Activated T-helper 2 cell treated with anti-CD3 and anti-CD28 coated beads, Interferon-gamma antibody, Interleukin-2, Interleukin-4, amounts not matched to agents 10 μg/mL and 5 μg/mL and 100 μg/mL, durations not matched to agents 14 hours and 24 hours and 36 hours (primary cell): ENCODE data around the gene GSE1. TPM values are rescaled to one million over a fixed set of nuclear protein-coding genes. Genes with fewer than 3 reads are reported as not detected.

ENCODE experiments used
- DNase-seq: peaks from one replicate; pipeline ENCODE4 v3.0.0; 2021; ENCODE audit warnings: low spot score
- H3K27ac Mint-ChIP-seq: one replicate; pipeline ENCODE4 v1.8.0; 2021; ENCODE audit warnings: mixed read lengths
- H3K27me3 Mint-ChIP-seq: one replicate; pipeline ENCODE4 v1.8.0; 2021; ENCODE audit warnings: low read depth, mixed read lengths
- H3K36me3 Mint-ChIP-seq: one replicate; pipeline ENCODE4 v1.8.0; 2021; ENCODE audit warnings: low read depth, mixed read lengths
- H3K4me1 Mint-ChIP-seq: one replicate; pipeline ENCODE4 v1.8.0; 2021; ENCODE audit warnings: low read depth, mixed read lengths
- H3K4me3 Mint-ChIP-seq: one replicate; pipeline ENCODE4 v1.8.0; 2021; ENCODE audit warnings: low read depth, mild to moderate bottlenecking, moderate library complexity, mixed read lengths
- H3K9me3 Mint-ChIP-seq: one replicate; pipeline ENCODE4 v1.8.0; 2021; ENCODE audit warnings: mixed read lengths
- intact Hi-C: fragments of 100-400 bp; cut with micrococcal nuclease; formaldehyde crosslinking; loops from one replicate; pipeline ENCODE4 v1.15.1; 2023
- total RNA-seq: library from RNA; stranded (reverse); gene quantifications from 2 replicates; pipeline ENCODE4 v1.2.3, GENCODE V29; 2022

GSE1 gene
- total RNA-seq, 1 donor from 2014 or later, result 37.2 TPM

GRCh38 chr16:85667841-85668413, 54.8 kb downstream of the GSE1 start:
- Mint-ChIP-seq H3K4me1 (no peaks in the 10 kb centered on the region), H3K36me3 (peaks cover 82% of the 10 kb centered on the region), H3K27me3 (no peaks in the 10 kb centered on the region), H3K27ac (no peak overlapping the region), H3K4me3 (no peak overlapping the region), H3K9me3 (no peaks in the 10 kb centered on the region)
- no peak for DNase-seq
- intact Hi-C loops, result no loop called here

- Mint-ChIP-seq H3K36me3 (peaks cover 84% of the 10 kb centered on the region), H3K27ac (no peak overlapping the region), H3K4me1 (no peaks in the 10 kb centered on the region), H3K9me3 (no peaks in the 10 kb centered on the region), H3K27me3 (no peaks in the 10 kb centered on the region), H3K4me3 (no peak overlapping the region)
- no peak for DNase-seq
- intact Hi-C loops, result no loop called here
These were observed 55.7 kb downstream of the GSE1 start for GRCh38 chr16:85668676-85669424.

GRCh38 chr16:85670840-85671239, 57.7 kb downstream of the GSE1 start:
- H3K9me3 Mint-ChIP-seq, result no peaks in the 10 kb centered on the region
- H3K36me3 Mint-ChIP-seq, result peaks cover 84% of the 10 kb centered on the region
- no peak overlapping the region for H3K27ac Mint-ChIP-seq
- H3K4me1 Mint-ChIP-seq, result peaks cover 10% of the 10 kb centered on the region
- no peak for DNase-seq
- no peaks in the 10 kb centered on the region for H3K27me3 Mint-ChIP-seq
- no peak overlapping the region for H3K4me3 Mint-ChIP-seq
- intact Hi-C loops, result no loop called here

GRCh38 chr16:85673529-85674417, 60.7 kb downstream of the GSE1 start:
- Mint-ChIP-seq H3K4me1 (peaks cover 11% of the 10 kb centered on the region), H3K9me3 (no peaks in the 10 kb centered on the region), H3K27me3 (no peaks in the 10 kb centered on the region), H3K27ac (no peak overlapping the region), H3K36me3 (peaks cover 75% of the 10 kb centered on the region), H3K4me3 (no peak overlapping the region)
- intact Hi-C loops, result no loop called here
- no peak for DNase-seq

- Mint-ChIP-seq H3K27ac (no peak overlapping the region), H3K9me3 (no peaks in the 10 kb centered on the region), H3K4me1 (peaks cover 11% of the 10 kb centered on the region), H3K4me3 (no peak overlapping the region), H3K27me3 (no peaks in the 10 kb centered on the region), H3K36me3 (peaks cover 78% of the 10 kb centered on the region)
- intact Hi-C loops, result no loop called here
- no peak for DNase-seq
These were observed 61.3 kb downstream of the GSE1 start for GRCh38 chr16:85674418-85674755.

- no peaks in the 10 kb centered on the region for H3K27me3 Mint-ChIP-seq
- intact Hi-C loops, result no loop called here
- H3K9me3 Mint-ChIP-seq, result no peaks in the 10 kb centered on the region
- peak overlapping the region; percentile 64 for H3K27ac Mint-ChIP-seq
- H3K4me3 Mint-ChIP-seq, result no peak overlapping the region
- DNase-seq, result no peak
- peaks cover 11% of the 10 kb centered on the region for H3K4me1 Mint-ChIP-seq
- H3K36me3 Mint-ChIP-seq, result peaks cover 78% of the 10 kb centered on the region
These were observed 61.7 kb downstream of the GSE1 start for GRCh38 chr16:85674828-85675227.

GRCh38 chr16:85675251-85675874, 62.2 kb downstream of the GSE1 start:
- intact Hi-C loops, result no loop called here
- Mint-ChIP-seq H3K36me3 (peaks cover 75% of the 10 kb centered on the region), H3K4me1 (peaks cover 11% of the 10 kb centered on the region), H3K9me3 (no peaks in the 10 kb centered on the region), H3K27me3 (no peaks in the 10 kb centered on the region), H3K4me3 (no peak overlapping the region), H3K27ac (peak overlapping the region; percentile 64)
- DNase-seq, result no peak

GRCh38 chr16:85676466-85676865, 63.3 kb downstream of the GSE1 start:
- H3K9me3 Mint-ChIP-seq, result no peaks in the 10 kb centered on the region
- H3K27ac Mint-ChIP-seq, result no peak overlapping the region
- no peak for DNase-seq
- no peaks in the 10 kb centered on the region for H3K27me3 Mint-ChIP-seq
- peaks cover 16% of the 10 kb centered on the region for H3K4me1 Mint-ChIP-seq
- intact Hi-C loops, result no loop called here
- H3K36me3 Mint-ChIP-seq, result peaks cover 77% of the 10 kb centered on the region
- H3K4me3 Mint-ChIP-seq, result no peak overlapping the region

GRCh38 chr16:85677383-85677967, 64.4 kb downstream of the GSE1 start:
- Mint-ChIP-seq H3K4me3 (no peak overlapping the region), H3K4me1 (peaks cover 16% of the 10 kb centered on the region), H3K27ac (no peak overlapping the region), H3K27me3 (no peaks in the 10 kb centered on the region), H3K36me3 (peaks cover 73% of the 10 kb centered on the region), H3K9me3 (no peaks in the 10 kb centered on the region)
- DNase-seq, result no peak
- intact Hi-C loops, result no loop called here

- intact Hi-C loops, result no loop called here
- no peaks in the 10 kb centered on the region for H3K9me3 Mint-ChIP-seq
- H3K27ac Mint-ChIP-seq, result no peak overlapping the region
- H3K4me1 Mint-ChIP-seq, result peaks cover 16% of the 10 kb centered on the region
- no peak overlapping the region for H3K4me3 Mint-ChIP-seq
- DNase-seq, result no peak
- H3K27me3 Mint-ChIP-seq, result no peaks in the 10 kb centered on the region
- peaks cover 72% of the 10 kb centered on the region for H3K36me3 Mint-ChIP-seq
These were observed 64.9 kb downstream of the GSE1 start for GRCh38 chr16:85678016-85678415.

- no peaks in the 10 kb centered on the region for H3K9me3 Mint-ChIP-seq
- peaks cover 17% of the 10 kb centered on the region for H3K4me1 Mint-ChIP-seq
- peaks cover 71% of the 10 kb centered on the region for H3K36me3 Mint-ChIP-seq
- intact Hi-C loops, result no loop called here
- H3K27ac Mint-ChIP-seq, result no peak overlapping the region
- DNase-seq, result no peak
- H3K4me3 Mint-ChIP-seq, result no peak overlapping the region
- H3K27me3 Mint-ChIP-seq, result no peaks in the 10 kb centered on the region
These were observed 65.7 kb downstream of the GSE1 start for GRCh38 chr16:85678821-85679220.

GRCh38 chr16:85679870-85680269, 66.7 kb downstream of the GSE1 start:
- no peaks in the 10 kb centered on the region for H3K9me3 Mint-ChIP-seq
- no peak for DNase-seq
- intact Hi-C loops, result loop anchor here (10.0 kb wide), 2 partner anchors 115 to 125 kb away; partner anchors contain the start of genes COX4I1 and EMC8
- peaks cover 18% of the 10 kb centered on the region for H3K4me1 Mint-ChIP-seq
- H3K27me3 Mint-ChIP-seq, result no peaks in the 10 kb centered on the region
- H3K36me3 Mint-ChIP-seq, result peaks cover 65% of the 10 kb centered on the region
- H3K4me3 Mint-ChIP-seq, result no peak overlapping the region
- H3K27ac Mint-ChIP-seq, result no peak overlapping the region
